NCI-H2081 (cell line): ENCODE measurements around the gene FOXB1.
A peak's percentile ranks its signal among the peaks of the same experiment; 100 is the strongest.

Experiments
- DNase-seq, 2 experiments: peaks; one replicate each; lab custom pipeline; 2025; lab: John Stamatoyannopoulos, UW

The FOXB1 gene

DNA sequence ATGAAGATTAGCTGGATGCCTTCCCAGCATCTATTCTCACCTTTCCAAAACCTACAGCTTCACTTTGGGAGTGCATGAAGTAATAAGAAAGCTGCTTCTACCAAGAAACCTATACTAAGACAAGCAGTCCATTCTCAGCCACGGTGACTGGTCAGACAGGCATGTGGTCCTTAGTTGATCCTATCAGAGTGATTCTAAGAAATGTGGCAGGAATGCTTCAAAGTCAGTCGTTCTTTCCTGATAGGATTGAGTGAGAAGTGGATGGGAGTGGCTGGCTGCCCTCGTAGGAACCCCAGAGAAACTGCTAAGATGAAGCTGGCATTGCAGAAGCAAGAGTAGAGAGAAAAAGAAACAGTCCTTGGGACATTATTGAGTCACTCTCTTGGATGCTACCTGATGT, 16.6 kb downstream of the FOXB1 start:
- no peak for DNase-seq

DNA sequence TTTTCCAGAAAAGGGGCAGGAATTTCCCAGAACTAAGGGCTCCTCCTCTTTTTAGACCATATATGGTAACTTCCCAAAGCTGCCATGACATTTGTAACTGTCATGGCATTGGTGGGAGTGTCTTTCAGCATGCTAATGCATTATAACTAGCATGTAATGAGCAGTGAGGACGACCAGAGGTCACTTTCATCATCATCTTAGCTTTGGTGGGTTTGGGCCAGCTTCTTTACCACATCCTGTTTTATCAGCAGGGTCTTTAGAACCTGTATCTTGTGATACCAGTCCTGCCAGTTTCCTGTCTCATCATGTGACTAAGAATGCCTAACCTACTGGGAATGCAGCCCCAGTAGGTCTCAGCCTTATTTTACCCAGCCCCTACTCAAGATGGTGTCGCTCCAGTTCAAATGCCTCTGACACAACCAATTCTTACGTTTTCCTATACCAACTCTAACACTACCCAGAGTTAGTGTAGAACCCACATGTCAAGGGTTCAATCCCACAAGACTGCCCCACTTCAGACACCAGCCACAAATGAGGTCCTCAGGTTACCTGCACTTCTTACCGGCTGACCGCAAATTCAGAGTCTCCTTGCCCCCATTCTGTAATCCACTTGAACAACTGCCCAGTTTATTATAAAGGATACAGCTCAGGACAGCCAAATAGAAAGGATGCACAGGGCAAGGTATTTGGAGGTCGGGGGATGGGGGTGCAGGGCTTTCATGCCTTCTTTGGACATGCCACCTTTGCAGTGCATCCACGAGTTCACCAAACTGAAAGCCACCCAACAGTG, 17.7 kb downstream of the FOXB1 start:
- DNase-seq, result no peak

DNA sequence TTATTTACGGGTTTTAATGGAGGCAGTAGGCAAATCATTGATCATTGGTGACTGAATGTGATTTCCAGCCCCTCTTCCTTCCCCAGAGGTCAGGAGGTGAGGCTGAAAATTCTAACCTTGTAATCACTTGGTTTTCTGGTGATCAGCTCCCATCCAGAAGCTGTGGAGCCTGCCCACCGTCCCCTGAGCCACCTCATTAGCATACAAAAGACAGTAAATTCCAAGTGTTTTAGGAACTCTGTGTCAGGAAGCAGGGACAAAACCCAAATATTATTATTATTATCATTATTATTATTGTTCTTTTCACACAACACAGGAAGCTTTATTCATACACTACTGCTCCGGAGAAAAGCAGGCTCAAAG, 18.2 kb downstream of the FOXB1 start:
- DNase-seq, result no peak

- no peak for DNase-seq
These were observed 22.4 kb downstream of the FOXB1 start for GRCh38 chr15:60026555-60026954.

- DNase-seq, result peak in 1 of 2 experiments; percentile 13
These were observed 31.2 kb downstream of the FOXB1 start for GRCh38 chr15:60035344-60035743.

DNA sequence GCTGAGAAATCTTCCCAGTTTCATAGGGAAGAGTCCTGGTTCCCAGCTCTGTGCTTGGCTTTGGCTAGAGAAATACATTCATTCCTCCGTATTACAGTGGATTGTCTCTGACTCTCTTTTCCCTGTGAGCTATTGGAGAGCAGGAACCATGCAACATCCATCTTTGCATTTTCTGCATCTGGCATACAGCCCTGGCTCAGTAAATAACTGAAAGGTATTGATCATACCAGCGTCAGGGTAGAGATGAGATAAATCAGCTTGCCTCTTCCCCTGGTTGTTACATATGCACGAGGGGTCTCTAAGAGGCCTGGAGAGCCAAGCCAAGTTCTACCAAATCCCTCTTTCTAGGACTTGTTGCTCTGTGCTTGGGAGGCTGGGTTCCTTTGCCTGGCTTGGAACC, 35.2 kb downstream of the FOXB1 start:
- DNase-seq, result no peak

DNA sequence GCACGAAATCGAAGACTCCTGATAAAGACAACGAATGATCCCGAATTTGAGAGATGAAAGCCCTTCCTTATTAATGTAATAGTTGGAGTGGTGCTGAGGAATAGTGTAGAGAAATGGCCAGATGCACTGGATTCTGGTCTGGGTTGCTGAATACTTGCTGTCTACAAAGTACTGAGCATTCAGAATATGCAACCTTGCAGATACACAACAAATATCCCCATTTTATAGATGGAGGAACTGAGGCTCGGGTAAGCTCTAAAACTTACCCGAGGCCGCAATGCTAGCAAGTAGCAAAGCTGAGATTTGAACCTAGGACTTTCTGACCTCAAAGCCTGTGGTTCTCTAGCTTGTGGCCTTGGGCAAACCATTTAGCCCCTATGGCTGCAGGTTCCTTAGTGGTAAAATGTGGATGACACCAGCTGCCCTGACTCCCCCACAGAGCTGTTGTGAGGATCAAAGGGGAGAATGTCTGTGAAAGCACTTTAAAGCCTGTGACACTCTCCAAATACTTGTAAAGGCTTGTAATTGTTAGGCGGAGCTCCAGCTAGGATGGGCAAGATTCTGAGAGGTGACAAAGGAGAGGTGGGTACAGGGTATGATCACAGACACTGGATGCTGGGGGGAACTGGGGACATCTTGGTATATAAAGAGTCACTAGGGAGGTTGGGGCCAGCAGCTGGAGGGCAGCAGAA, 39.8 kb downstream of the FOXB1 start:
- DNase-seq, result no peak

DNA sequence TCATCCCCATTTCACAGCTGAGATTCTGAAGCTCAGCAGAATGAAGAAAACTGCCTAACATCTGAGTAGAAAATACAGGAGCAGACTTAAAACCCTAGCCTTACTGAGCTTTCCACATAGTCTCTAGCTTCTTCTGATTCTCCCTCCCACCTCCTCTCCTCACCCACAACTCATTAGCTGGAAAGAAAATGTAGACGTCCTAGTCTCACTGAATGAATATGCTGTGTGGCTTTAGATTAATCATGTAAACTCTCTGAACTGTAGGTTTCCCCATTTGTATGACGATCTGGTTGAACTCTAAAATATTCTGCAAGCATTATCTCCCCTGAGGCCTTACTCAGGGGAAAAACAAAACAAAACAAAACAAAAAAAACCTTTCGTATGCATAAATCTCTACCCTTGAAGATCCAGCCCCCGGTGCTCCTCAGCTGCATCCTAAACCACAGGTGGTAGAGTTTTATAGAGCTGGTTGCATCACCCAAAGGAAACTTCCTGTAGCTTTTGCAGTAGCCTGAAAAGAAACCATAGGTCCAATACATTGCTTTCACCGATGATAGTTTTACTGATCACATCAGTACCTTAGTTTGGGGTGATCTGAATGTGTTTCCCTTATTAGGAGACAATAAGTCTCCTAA, 40.6 kb downstream of the FOXB1 start:
- DNase-seq, result no peak

DNA sequence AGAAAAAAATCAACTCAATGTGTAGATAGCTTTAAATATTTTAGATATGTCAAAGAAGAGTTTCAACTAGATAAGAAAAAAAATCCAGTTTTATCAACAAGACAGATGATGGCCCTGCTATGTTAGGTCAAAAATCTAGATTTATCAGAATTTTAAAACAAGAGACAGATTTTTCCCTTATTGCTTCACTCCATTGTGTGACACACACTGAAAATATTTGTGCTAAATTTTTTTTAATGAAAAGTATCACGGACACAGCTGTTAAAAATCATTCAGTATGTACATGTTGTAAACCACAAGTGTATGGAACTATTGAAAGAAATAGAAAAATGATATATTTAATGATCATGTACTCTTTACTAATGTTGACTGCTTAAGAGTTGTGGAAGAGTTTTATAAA, 43.6 kb downstream of the FOXB1 start:
- DNase-seq, result no peak

DNA sequence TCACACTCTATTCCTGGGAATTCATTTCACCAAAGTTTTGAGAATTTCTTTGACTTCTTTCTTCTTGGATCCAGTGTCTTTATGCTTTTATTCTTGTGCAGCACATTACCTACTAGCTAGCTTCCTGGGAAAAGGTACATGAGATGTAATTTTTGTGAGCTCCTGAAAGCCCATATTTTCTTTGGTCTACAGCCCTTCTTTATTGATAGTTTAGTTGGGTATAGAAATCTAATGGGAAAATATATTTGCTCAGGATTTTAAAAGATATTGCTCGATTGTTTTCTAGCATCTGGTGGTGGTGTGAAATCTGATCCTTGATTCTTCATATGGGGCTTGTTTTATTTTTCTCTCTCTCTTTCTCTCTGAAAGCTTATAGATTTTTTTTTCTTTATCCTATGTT, 45.8 kb downstream of the FOXB1 start:
- DNase-seq, result no peak

DNA sequence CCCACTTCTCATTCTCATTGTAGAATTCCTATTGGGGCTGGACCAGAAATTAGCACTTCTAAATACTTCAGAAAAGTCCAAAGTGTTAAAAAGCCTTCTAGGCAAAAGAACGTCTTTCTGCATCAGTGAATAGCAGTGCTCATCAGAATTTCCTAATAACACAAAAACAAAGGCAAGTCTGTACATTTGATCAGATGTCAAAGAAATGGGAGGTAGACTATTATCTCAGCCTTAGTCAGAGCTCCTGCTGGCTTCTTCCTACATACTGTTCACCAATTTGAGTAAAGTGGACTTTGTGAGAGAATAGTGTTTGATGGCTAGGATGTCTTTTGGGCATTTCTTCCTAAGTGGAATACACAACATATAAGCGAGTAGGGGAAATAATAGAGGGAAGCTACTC, 48.7 kb downstream of the FOXB1 start:
- DNase-seq, result no peak

DNA sequence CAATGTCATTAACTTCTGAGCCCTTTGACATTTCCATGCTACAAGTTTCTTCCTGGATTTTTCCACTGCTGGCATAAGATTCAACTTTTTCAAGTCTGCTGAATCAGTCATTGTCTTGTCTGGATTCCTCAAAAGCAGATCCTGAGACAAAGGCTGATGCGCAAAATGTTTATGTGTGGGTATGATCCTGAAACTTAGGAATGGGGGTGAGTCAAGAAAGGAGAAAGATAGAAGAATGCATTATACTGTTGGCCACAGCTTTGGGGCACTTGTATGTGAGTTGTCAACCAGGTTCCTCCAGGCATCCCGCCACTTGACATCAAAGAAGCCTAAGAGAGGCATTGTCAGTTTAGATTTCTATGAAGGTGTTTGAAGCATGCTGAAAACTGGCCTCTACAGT, 50.4 kb downstream of the FOXB1 start:
- DNase-seq, result no peak
